SK-N-SH treated with all-trans-retinoic acid at 6 μM for 48 hours (cell line): ENCODE measurements around the gene DMAC2.
"Not testable (repeated sequence)": the region's sequence is repeated elsewhere in the genome, so short reads cannot be mapped to it uniquely, and the experiment has no call there.

Source experiments
- ATAC-seq: fragments of 200-7000 bp; cut with Tn5 transposase; 3 replicates; pipeline ENCODE4 v1.9.1; 2020; ENCODE audit warnings: mild to moderate bottlenecking, moderate library complexity
- ARNTL ChIP-seq: fragments of 450-650 bp; formaldehyde crosslinking; IDR thresholded peaks from 2 replicates; pipeline ENCODE4 v1.5.0; 2020; ENCODE audit warnings: low read depth, mild to moderate bottlenecking, moderate library complexity, borderline replicate concordance
- BACH2 ChIP-seq: fragments of 250-450 bp; sonication (Bioruptor Pico); IDR thresholded peaks from 2 replicates; pipeline ENCODE4 v1.9.0; 2021; ENCODE audit warnings: mild to moderate bottlenecking, borderline replicate concordance
- CREB5 ChIP-seq: fragments of 250-450 bp; sonication (Bioruptor Pico); IDR thresholded peaks from 2 replicates; pipeline ENCODE4 v1.5.1; 2020; ENCODE audit warnings: low read depth, mild to moderate bottlenecking, moderate library complexity
- CSDC2 ChIP-seq: fragments of 250-450 bp; sonication (Bioruptor Pico); IDR thresholded peaks from 2 replicates; pipeline ENCODE4 v1.5.0; 2020; ENCODE audit warnings: mild to moderate bottlenecking, moderate library complexity
- CSRNP3 ChIP-seq: fragments of 250-450 bp; sonication (Bioruptor Pico); IDR thresholded peaks from 2 replicates; pipeline ENCODE4 v1.5.1; 2021; ENCODE audit warnings: mild to moderate bottlenecking, moderate library complexity
- ESRRG ChIP-seq: fragments of 250-450 bp; sonication (Bioruptor Pico); IDR thresholded peaks from 2 replicates; pipeline ENCODE4 v1.6.1; 2021; ENCODE audit warnings: mild to moderate bottlenecking
- GLIS3 ChIP-seq: fragments of 250-450 bp; sonication (Bioruptor Pico); IDR thresholded peaks from 2 replicates; pipeline ENCODE4 v1.5.0; 2020; ENCODE audit warnings: mild to moderate bottlenecking, moderate library complexity
- ISL1 ChIP-seq: fragments of 250-450 bp; sonication (Bioruptor Pico); IDR thresholded peaks from 2 replicates; pipeline ENCODE4 v2.1.2; 2022; ENCODE audit warnings: mild to moderate bottlenecking, moderate library complexity
- OSR1 ChIP-seq: fragments of 250-450 bp; sonication (Bioruptor Pico); IDR thresholded peaks from 2 replicates; pipeline ENCODE4 v1.8.0; 2022; ENCODE audit warnings: moderate library complexity, mild to moderate bottlenecking, inconsistent platforms
- PATZ1 ChIP-seq: fragments of 250-450 bp; sonication (Bioruptor Pico); IDR thresholded peaks from 2 replicates; pipeline ENCODE4 v1.8.0; 2020; ENCODE audit warnings: mild to moderate bottlenecking, moderate library complexity, borderline replicate concordance
- POU6F1 ChIP-seq: fragments of 250-450 bp; sonication (Bioruptor Pico); IDR thresholded peaks from 2 replicates; pipeline ENCODE4 v1.8.0; 2021; ENCODE audit warnings: low read depth, mild to moderate bottlenecking, moderate library complexity, borderline replicate concordance
- PPARA ChIP-seq: fragments of 250-450 bp; sonication (Bioruptor Pico); IDR thresholded peaks from 2 replicates; pipeline ENCODE4 v1.5.0; 2020; ENCODE audit warnings: mild to moderate bottlenecking, borderline replicate concordance
- RARB ChIP-seq: fragments of 250-450 bp; sonication (Bioruptor Pico); IDR thresholded peaks from 2 replicates; pipeline ENCODE4 v1.8.0; 2021; ENCODE audit warnings: mild to moderate bottlenecking, moderate library complexity
- SNAI2 ChIP-seq: fragments of 250-450 bp; sonication (Bioruptor Pico); IDR thresholded peaks from 2 replicates; pipeline ENCODE4 v1.5.0; 2020; ENCODE audit warnings: mild to moderate bottlenecking, moderate library complexity
- TOX ChIP-seq: fragments of 250-450 bp; sonication (Bioruptor Pico); IDR thresholded peaks from 2 replicates; pipeline ENCODE4 v1.8.0; 2021; ENCODE audit warnings: mild to moderate bottlenecking, moderate library complexity, borderline replicate concordance
- TSHZ2 ChIP-seq: fragments of 250-450 bp; sonication (Bioruptor Pico); IDR thresholded peaks from 2 replicates; pipeline ENCODE4 v1.5.0; 2020; ENCODE audit warnings: mild to moderate bottlenecking, moderate library complexity
- ZC3H10 ChIP-seq: fragments of 250-450 bp; sonication (Bioruptor Pico); IDR thresholded peaks from 2 replicates; pipeline ENCODE4 v1.5.1; 2021; ENCODE audit warnings: mild to moderate bottlenecking, moderate library complexity
- ZFP3 ChIP-seq: fragments of 250-450 bp; sonication (Bioruptor Pico); IDR thresholded peaks from 2 replicates; pipeline ENCODE4 v1.5.0; 2020; ENCODE audit warnings: mild to moderate bottlenecking, moderate library complexity
- ZFP30 ChIP-seq: fragments of 450-650 bp; formaldehyde crosslinking; IDR thresholded peaks from 2 replicates; pipeline ENCODE4 v1.5.0; 2022; ENCODE audit warnings: mild to moderate bottlenecking, moderate library complexity
- ZNF565 ChIP-seq: fragments of 450-650 bp; formaldehyde crosslinking; conservative IDR thresholded peaks from 2 replicates; pipeline ENCODE4 v1.5.0; 2020; ENCODE audit warnings: low read depth, mild to moderate bottlenecking, moderate library complexity
- ZNF70 ChIP-seq: fragments of 450-650 bp; formaldehyde crosslinking; IDR thresholded peaks from 2 replicates; pipeline ENCODE4 v1.5.0; 2020; ENCODE audit warnings: mild to moderate bottlenecking, moderate library complexity
- ZNF8 ChIP-seq: fragments of 450-650 bp; formaldehyde crosslinking; IDR thresholded peaks from 2 replicates; pipeline ENCODE4 v1.5.0; 2020; ENCODE audit warnings: mild to moderate bottlenecking, moderate library complexity

The DMAC2 gene

GRCh38 chr19:41436674-41436951 lies 3.1 kb downstream of the DMAC2 start:
- no peak for ATAC-seq
- no peak for TF ChIP-seq ZFP30 (CRISPR knock-in tag)
- TF ChIP-seq SNAI2 (CRISPR knock-in tag), result no peak
- no peak for TF ChIP-seq TOX (CRISPR knock-in tag)
- TF ChIP-seq ZNF70 (CRISPR knock-in tag), result no peak
- no peak for TF ChIP-seq BACH2
- TF ChIP-seq CSDC2 (CRISPR knock-in tag), result no peak
- TF ChIP-seq ZC3H10 (CRISPR knock-in tag), result no peak
- TF ChIP-seq POU6F1 (CRISPR knock-in tag), result no peak
- TF ChIP-seq CREB5 (CRISPR knock-in tag), result no peak
- TF ChIP-seq PATZ1 (CRISPR knock-in tag), result no peak
- no peak for TF ChIP-seq ESRRG (CRISPR knock-in tag)
- TF ChIP-seq ZNF8, result no peak
- TF ChIP-seq ZFP3 (CRISPR knock-in tag), result no peak
- TF ChIP-seq PPARA, result no peak
- no peak for TF ChIP-seq GLIS3 (CRISPR knock-in tag)

- no peak for ATAC-seq
- TF ChIP-seq ZFP3 (CRISPR knock-in tag) (no peak), PATZ1 (CRISPR knock-in tag) (no peak), TOX (CRISPR knock-in tag) (no peak), ESRRG (CRISPR knock-in tag) (no peak), ZC3H10 (CRISPR knock-in tag) (no peak), CREB5 (CRISPR knock-in tag) (no peak), ZNF70 (CRISPR knock-in tag) (no peak), BACH2 (no peak), SNAI2 (CRISPR knock-in tag) (no peak), ISL1 (CRISPR knock-in tag) (no peak), ZFP30 (CRISPR knock-in tag) (no peak), ARNTL (CRISPR knock-in tag) (no peak), TSHZ2 (CRISPR knock-in tag) (no peak), CSDC2 (CRISPR knock-in tag) (no peak), CSRNP3 (no peak), ZNF565 (CRISPR knock-in tag) (no peak), RARB (CRISPR knock-in tag) (no peak), ZNF8 (no peak), OSR1 (CRISPR knock-in tag) (no peak), GLIS3 (CRISPR knock-in tag) (no peak)
Measured at GRCh38 chr19:41435936-41436673, 3.6 kb downstream of the DMAC2 start.

GRCh38 chr19:41435376-41435775 lies 4.3 kb downstream of the DMAC2 start:
- ATAC-seq, result not testable (repeated sequence)
